Mesendoderm (in vitro differentiated cells): ENCODE measurements around the gene GADL1.

Source experiments
- DNase-seq: peaks from one replicate; pipeline ENCODE4 v3.0.0; 2013
- H2AK5ac ChIP-seq: 2 replicates; pipeline ENCODE4 v1.6.1; 2013; ENCODE audit warnings: low read length, inconsistent platforms
- H2BK120ac ChIP-seq: 2 replicates; pipeline ENCODE4 v1.6.1; 2013; ENCODE audit warnings: low read depth, mild to moderate bottlenecking, low read length, moderate library complexity, mixed read lengths
- H2BK15ac ChIP-seq: replicated peaks from 2 replicates; pipeline ENCODE4 v1.6.1; 2013; ENCODE audit warnings: low read depth, mild to moderate bottlenecking, moderate library complexity
- H2BK5ac ChIP-seq: 2 replicates; pipeline ENCODE4 v1.6.1; 2013; ENCODE audit warnings: low read length, inconsistent platforms
- H3K18ac ChIP-seq: 2 replicates; pipeline ENCODE4 v1.6.1; 2013; ENCODE audit warnings: mild to moderate bottlenecking, low read length, mixed read lengths
- H3K23ac ChIP-seq: one replicate; pipeline ENCODE4 v1.6.1; 2013; ENCODE audit warnings: low read length
- H3K27ac ChIP-seq: 2 replicates; pipeline ENCODE4 v1.5.1; 2013; ENCODE audit warnings: low read depth, mild to moderate bottlenecking, inconsistent platforms, low read length, moderate library complexity
- H3K27me3 ChIP-seq: 2 replicates; pipeline ENCODE4 v1.6.1; 2013; ENCODE audit warnings: low read length, control low read depth, mild to moderate bottlenecking, inconsistent platforms; ENCODE audit not compliant: insufficient read depth, poor library complexity
- H3K36me3 ChIP-seq: 2 replicates; pipeline ENCODE4 v1.6.1; 2013; ENCODE audit warnings: low read length, inconsistent platforms; ENCODE audit not compliant: control insufficient read depth, insufficient read depth
- H3K4ac ChIP-seq: one replicate; pipeline ENCODE4 v1.6.1; 2013; ENCODE audit warnings: low read depth, mild to moderate bottlenecking, low read length, moderate library complexity
- H3K4me1 ChIP-seq: 2 replicates; pipeline ENCODE4 v1.6.1; 2013; ENCODE audit warnings: low read depth, low read length, inconsistent platforms; ENCODE audit not compliant: control insufficient read depth
- H3K4me2 ChIP-seq: 2 replicates; pipeline ENCODE4 v1.6.1; 2013; ENCODE audit warnings: low read length
- H3K4me3 ChIP-seq: 2 replicates; pipeline ENCODE4 v1.5.1; 2013; ENCODE audit warnings: mild to moderate bottlenecking, low read length
- H3K56ac ChIP-seq: one replicate; pipeline ENCODE4 v1.6.1; 2013; ENCODE audit warnings: low read length
- H3K79me1 ChIP-seq: 2 replicates; pipeline ENCODE4 v1.6.1; 2013; ENCODE audit warnings: low read length, inconsistent platforms
- H3K79me2 ChIP-seq: 2 replicates; pipeline ENCODE4 v1.6.1; 2013; ENCODE audit warnings: mild to moderate bottlenecking, low read length; ENCODE audit not compliant: control insufficient read depth, insufficient read depth
- H3K9ac ChIP-seq: 2 replicates; pipeline ENCODE4 v1.6.1; 2013; ENCODE audit warnings: low read length, inconsistent platforms
- H4K5ac ChIP-seq: one replicate; pipeline ENCODE4 v1.6.1; 2013; ENCODE audit warnings: low read length
- H4K8ac ChIP-seq: one replicate; pipeline ENCODE4 v1.6.1; 2013; ENCODE audit warnings: low read depth, mild to moderate bottlenecking, control low read depth, low read length, moderate library complexity
- WGBS: extraction: QIAGEN DNeasy Blood & Tissue Kit; methylation state at CpG from one replicate; pipeline ENCODE4 v1.1.7; 2013; ENCODE audit warnings: low lambda C conversion rate, missing lambda C conversion rate; ENCODE audit not compliant: insufficient coverage; ENCODE audit errors: extremely low coverage; 5-methylcytosine and 5-hydroxymethylcytosine counted together

GADL1 gene

GRCh38 chr3:30774062-30774461, 120.4 kb downstream of the GADL1 start:
- H3K18ac ChIP-seq: no peak overlapping the region
- no peak overlapping the region for H3K23ac ChIP-seq
- no peak overlapping the region for H2AK5ac ChIP-seq
- H2BK15ac ChIP-seq: no peak overlapping the region
- no peak overlapping the region for H3K9ac ChIP-seq
- no peak overlapping the region for H2BK120ac ChIP-seq
- no peaks in the 10 kb centered on the region for H3K79me1 ChIP-seq
- no peaks in the 10 kb centered on the region for H3K79me2 ChIP-seq
- no peak overlapping the region for H3K56ac ChIP-seq
- no peak for DNase-seq
- H3K4ac ChIP-seq: no peak overlapping the region
- H3K27me3 ChIP-seq: no peaks in the 10 kb centered on the region
- H3K4me1 ChIP-seq: peaks cover 2% of the 10 kb centered on the region
- H2BK5ac ChIP-seq: no peak overlapping the region
- H3K27ac ChIP-seq: no peak overlapping the region
- H3K4me2 ChIP-seq: no peak overlapping the region
- no peak overlapping the region for H4K5ac ChIP-seq
- no peak overlapping the region for H4K8ac ChIP-seq
- no peak overlapping the region for H3K4me3 ChIP-seq
- no peaks in the 10 kb centered on the region for H3K36me3 ChIP-seq
- WGBS: no CpG with 5 or more reads among the region's 2 CpGs

- H3K4ac ChIP-seq: no peak overlapping the region
- no peak overlapping the region for H4K5ac ChIP-seq
- no peak overlapping the region for H3K18ac ChIP-seq
- H3K56ac ChIP-seq: no peak overlapping the region
- H3K79me2 ChIP-seq: no peaks in the 10 kb centered on the region
- no peak overlapping the region for H3K23ac ChIP-seq
- H3K4me2 ChIP-seq: no peak overlapping the region
- no peaks in the 10 kb centered on the region for H3K36me3 ChIP-seq
- H4K8ac ChIP-seq: no peak overlapping the region
- no peak overlapping the region for H3K27ac ChIP-seq
- H3K4me3 ChIP-seq: no peak overlapping the region
- no peaks in the 10 kb centered on the region for H3K4me1 ChIP-seq
- H2AK5ac ChIP-seq: no peak overlapping the region
- no peaks in the 10 kb centered on the region for H3K27me3 ChIP-seq
- no CpG with 5 or more reads among the region's 3 CpGs for WGBS
- H2BK5ac ChIP-seq: no peak overlapping the region
- H2BK120ac ChIP-seq: no peak overlapping the region
- no peak overlapping the region for H2BK15ac ChIP-seq
- DNase-seq: peak; percentile 81
- no peak overlapping the region for H3K9ac ChIP-seq
- no peaks in the 10 kb centered on the region for H3K79me1 ChIP-seq
These were observed 124.1 kb downstream of the GADL1 start for GRCh38 chr3:30770387-30770786.

GRCh38 chr3:30768703-30769550, 125.5 kb downstream of the GADL1 start:
- Histone ChIP-seq H3K27ac (no peak overlapping the region), H2AK5ac (no peak overlapping the region), H4K8ac (no peak overlapping the region), H3K4me2 (no peak overlapping the region), H3K36me3 (no peaks in the 10 kb centered on the region), H3K79me1 (no peaks in the 10 kb centered on the region), H2BK5ac (no peak overlapping the region), H4K5ac (no peak overlapping the region), H3K4me1 (no peaks in the 10 kb centered on the region), H3K9ac (no peak overlapping the region), H3K18ac (no peak overlapping the region), H3K79me2 (no peaks in the 10 kb centered on the region), H3K56ac (no peak overlapping the region), H3K4ac (no peak overlapping the region), H3K23ac (no peak overlapping the region), H3K4me3 (no peak overlapping the region), H2BK15ac (no peak overlapping the region), H2BK120ac (no peak overlapping the region), H3K27me3 (no peaks in the 10 kb centered on the region)
- no CpG with 5 or more reads among the region's 9 CpGs for WGBS
- peak; percentile 82 for DNase-seq

GRCh38 chr3:30768046-30768445, 126.4 kb downstream of the GADL1 start:
- WGBS: no CpG with 5 or more reads among the region's 1 CpG
- H3K9ac ChIP-seq: no peak overlapping the region
- H3K4me1 ChIP-seq: no peaks in the 10 kb centered on the region

GRCh38 chr3:30766522-30766921, 127.9 kb downstream of the GADL1 start:
- Histone ChIP-seq H3K4me1 (no peaks in the 10 kb centered on the region), H2BK5ac (no peak overlapping the region), H3K18ac (no peak overlapping the region), H2BK15ac (no peak overlapping the region), H2BK120ac (no peak overlapping the region), H3K79me1 (no peaks in the 10 kb centered on the region), H3K23ac (no peak overlapping the region), H3K4me3 (no peak overlapping the region), H3K27me3 (no peaks in the 10 kb centered on the region), H2AK5ac (no peak overlapping the region), H3K4ac (no peak overlapping the region), H3K56ac (no peak overlapping the region), H4K5ac (no peak overlapping the region), H3K79me2 (no peaks in the 10 kb centered on the region), H3K27ac (no peak overlapping the region), H3K36me3 (no peaks in the 10 kb centered on the region), H4K8ac (no peak overlapping the region), H3K4me2 (no peak overlapping the region), H3K9ac (no peak overlapping the region)
- DNase-seq: no peak

More at GRCh38 chr3:30768046-30768445, 126.4 kb downstream of the GADL1 start:
- DNase-seq: no peak
- Histone ChIP-seq H3K79me1 (no peaks in the 10 kb centered on the region), H4K8ac (no peak overlapping the region), H2BK5ac (no peak overlapping the region), H3K27me3 (no peaks in the 10 kb centered on the region), H3K4me3 (no peak overlapping the region), H3K79me2 (no peaks in the 10 kb centered on the region), H3K27ac (no peak overlapping the region), H2AK5ac (no peak overlapping the region), H3K36me3 (no peaks in the 10 kb centered on the region), H3K18ac (no peak overlapping the region), H4K5ac (no peak overlapping the region), H3K23ac (no peak overlapping the region), H2BK15ac (no peak overlapping the region), H3K4ac (no peak overlapping the region), H2BK120ac (no peak overlapping the region), H3K4me2 (no peak overlapping the region), H3K56ac (no peak overlapping the region)

- no peak overlapping the region for H3K18ac ChIP-seq
- no peak overlapping the region for H3K9ac ChIP-seq
- no peak overlapping the region for H2AK5ac ChIP-seq
- H4K5ac ChIP-seq: no peak overlapping the region
- no peak overlapping the region for H3K4me2 ChIP-seq
- no peak overlapping the region for H3K23ac ChIP-seq
- H3K79me2 ChIP-seq: no peaks in the 10 kb centered on the region
- H2BK5ac ChIP-seq: no peak overlapping the region
- H3K4ac ChIP-seq: no peak overlapping the region
- H3K27ac ChIP-seq: no peak overlapping the region
- DNase-seq: no peak
- H3K27me3 ChIP-seq: no peaks in the 10 kb centered on the region
- H3K56ac ChIP-seq: no peak overlapping the region
- H3K4me3 ChIP-seq: no peak overlapping the region
- no peak overlapping the region for H2BK15ac ChIP-seq
- no peak overlapping the region for H4K8ac ChIP-seq
- H3K36me3 ChIP-seq: no peaks in the 10 kb centered on the region
- no CpG with 5 or more reads among the region's 4 CpGs for WGBS
- no peaks in the 10 kb centered on the region for H3K4me1 ChIP-seq
- H2BK120ac ChIP-seq: no peak overlapping the region
- H3K79me1 ChIP-seq: no peaks in the 10 kb centered on the region
These were observed 129.6 kb downstream of the GADL1 start for GRCh38 chr3:30764891-30765290.
